HuH-7 (cell line): Measurements from ENCODE around the gene ZNF91.
"Not testable (repeated sequence)": the region's sequence is repeated elsewhere in the genome, so short reads cannot be mapped to it uniquely, and the experiment has no call there.

Experiments
- DNase-seq: peaks from one replicate; pipeline ENCODE4 v3.0.0; 2011; ENCODE audit warnings: low spot score

The ZNF91 gene

DNA sequence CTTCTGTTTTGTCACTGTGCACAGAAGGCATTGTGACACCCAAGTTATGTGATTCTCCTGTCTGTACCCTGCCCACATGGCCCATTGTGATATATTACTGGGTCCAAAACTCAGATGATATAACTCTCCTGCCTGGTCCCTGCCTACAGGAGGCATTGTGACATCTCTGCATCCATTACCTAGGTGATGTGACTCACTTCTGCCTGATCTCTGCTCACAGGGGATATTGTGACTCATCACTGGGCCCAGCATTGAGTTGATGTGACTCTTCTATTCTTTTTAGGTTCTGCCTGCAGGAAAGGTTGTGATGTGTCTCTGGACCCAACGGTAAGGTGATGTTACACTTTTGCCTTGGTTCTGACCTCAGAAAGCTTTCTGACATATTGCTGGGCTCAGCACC is 77.1 kb downstream of the ZNF91 start:
- DNase-seq = no peak

DNA sequence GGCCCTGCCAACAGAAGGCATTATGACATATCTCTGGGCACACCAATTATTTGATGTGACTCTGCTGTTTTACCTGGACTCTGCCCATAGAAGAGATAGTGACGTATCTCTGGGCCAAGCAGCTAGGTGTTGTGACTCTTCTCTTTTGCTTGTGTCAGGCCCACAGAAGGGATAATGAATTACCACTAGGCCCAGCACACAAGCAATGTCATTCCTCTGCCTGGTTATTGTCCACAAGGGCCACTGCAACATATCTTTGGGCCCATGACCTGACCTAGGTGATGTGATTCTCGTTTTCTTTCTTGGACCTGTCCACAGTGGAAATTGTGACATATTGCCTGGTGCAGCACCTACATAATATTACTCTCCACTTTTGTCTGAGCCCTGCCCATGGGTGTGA is 80.0 kb downstream of the ZNF91 start:
- DNase-seq = no peak

DNA sequence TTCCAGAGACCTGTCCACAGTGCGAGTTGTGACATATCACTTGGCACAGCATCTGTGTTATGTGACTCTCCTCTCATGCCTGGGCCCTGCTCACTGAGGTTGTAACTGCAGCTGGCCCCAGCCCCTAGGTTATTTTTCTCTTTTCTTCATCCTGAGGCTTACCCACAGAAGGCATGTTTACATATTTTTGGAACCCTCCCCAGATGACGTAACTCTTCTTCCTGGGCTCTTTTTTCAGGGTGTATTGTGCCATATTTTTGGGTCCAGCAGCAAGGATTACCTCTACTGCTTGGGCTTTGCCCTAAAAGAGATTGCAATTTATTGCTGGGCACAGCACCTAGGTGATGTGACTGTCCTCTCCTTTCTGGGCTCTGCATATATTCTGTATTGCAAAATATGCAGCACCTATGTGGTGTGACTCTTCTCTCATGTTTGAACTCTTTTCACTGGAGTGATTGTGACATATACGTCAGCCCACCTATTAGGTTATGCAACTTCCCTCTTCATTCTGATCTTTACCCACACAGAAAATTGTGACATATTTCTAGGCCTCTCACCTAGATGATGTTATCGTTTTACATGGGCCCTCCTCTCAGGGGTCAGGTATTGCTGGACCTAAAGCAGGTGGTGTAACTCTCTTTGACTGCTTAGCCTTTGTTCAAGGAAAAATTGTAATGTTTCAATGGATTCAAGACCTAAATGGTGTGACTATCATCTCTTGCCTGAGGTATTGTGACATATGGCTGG is 80.6 kb downstream of the ZNF91 start:
- peak; percentile 37 for DNase-seq

DNA sequence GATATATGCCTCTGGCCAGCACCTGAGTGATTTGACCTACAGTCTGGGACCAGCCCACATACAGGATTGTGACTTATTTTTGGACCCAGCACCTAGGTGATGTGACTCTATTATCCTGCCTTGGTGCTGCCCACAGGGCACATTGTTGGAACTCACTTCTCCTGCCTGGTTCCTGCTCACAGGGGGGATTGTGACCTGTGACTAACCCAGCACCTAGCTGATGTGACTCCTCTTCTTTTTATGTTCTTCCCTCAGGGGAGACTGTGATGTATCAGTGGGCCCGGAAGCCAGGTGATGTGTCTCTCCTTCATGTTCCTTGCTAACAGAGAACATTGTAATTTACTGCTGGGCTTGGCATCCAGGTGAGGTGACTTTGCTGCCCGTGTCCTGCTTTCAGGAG is 82.1 kb downstream of the ZNF91 start:
- DNase-seq = no peak

DNA sequence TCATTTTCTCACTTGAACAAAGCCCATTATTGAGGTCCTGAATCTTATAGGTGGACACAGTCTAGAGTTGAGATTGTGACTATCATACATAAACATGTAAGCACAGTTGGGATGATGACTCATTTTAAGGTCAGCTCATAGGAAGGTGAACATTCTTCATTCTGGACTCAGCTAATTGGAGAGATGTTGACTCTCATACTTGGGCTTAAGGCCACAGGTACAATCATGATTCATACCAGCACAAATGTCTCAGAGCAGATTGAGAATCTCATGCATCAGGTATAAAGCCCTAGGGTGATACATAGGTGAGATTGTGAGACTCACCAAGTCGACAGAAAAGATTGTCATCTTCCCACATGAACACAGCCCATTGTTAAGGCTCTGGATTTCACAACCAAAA is 82.8 kb downstream of the ZNF91 start:
- no peak for DNase-seq

DNA sequence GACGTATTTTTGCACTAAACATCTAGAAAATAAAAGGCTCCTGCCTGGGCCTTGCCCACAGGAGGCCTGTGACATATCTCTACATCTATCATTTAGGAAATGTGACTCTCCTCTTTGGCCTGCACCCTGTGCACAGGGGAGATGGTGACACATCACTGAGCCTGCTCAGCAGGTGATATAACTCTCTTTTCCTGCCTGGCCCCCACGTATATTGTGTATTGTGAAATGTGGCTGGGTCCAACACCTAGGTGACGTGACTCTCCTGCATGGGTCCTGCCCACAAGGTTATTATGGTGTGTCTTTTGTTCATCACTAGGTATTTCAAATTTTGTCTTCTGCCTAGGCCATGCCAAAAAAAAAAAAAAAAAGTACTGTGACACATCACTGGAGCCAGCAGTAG is 83.7 kb downstream of the ZNF91 start:
- no peak for DNase-seq

DNA sequence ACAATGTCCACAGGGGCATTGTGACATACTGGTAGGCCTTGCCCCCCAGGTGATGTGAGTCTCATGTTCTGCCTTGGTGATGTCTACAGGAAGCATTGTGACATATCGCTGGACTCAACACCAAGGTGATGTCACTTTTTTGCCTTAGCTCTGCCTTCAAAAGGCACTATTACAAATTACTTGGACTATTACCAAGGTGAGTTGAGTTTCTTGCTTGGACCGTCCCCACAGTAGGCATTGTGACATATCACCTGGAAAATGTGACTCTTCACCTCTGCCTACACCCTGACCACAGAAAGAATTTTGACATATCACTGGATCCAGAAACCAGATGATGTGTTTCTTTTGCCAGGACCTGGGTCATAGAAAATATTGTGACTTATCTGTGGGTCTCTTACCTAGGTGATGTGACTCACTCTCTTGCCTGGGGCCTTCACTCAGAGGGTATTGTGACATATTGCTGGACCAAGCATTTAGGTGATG is 84.5 kb downstream of the ZNF91 start:
- DNase-seq = no peak

DNA sequence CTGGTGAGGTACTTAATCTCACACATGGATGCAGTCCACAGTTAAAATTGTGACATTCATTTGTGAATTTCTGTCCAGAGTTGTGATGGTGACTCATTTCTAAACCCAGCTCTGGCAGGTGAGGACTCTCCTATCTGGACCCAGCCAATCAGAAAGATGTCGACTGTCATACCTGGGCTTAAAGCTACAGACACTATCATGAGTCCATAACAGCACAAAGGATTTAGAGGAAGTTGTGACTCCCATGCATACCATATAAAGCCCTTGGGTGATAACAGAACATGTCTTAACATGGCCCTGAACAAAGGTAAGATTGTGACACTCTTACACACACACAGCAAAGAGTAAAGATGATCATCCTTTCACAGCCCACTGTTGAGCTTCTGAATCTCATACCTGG is 85.3 kb downstream of the ZNF91 start:
- no peak for DNase-seq

DNA sequence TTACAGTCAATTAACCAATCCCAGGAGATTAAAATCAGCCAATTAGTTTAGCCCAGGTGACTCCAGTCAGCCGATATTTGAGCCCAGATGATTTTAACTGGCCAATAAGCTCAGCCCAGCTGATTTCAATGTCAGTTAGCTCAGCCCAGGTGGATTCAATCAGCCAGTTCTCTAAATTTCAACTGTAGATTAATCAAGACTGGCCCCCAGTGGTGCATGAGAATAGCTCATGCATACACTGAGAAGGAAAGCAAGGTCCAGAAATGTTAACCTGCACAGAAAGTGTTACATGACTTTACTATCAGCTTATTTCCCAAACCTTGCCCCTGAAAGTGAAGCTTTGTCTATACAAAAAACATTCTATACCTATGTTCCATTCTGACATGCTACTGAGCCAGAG is 89.7 kb downstream of the ZNF91 start:
- DNase-seq = no peak

DNA sequence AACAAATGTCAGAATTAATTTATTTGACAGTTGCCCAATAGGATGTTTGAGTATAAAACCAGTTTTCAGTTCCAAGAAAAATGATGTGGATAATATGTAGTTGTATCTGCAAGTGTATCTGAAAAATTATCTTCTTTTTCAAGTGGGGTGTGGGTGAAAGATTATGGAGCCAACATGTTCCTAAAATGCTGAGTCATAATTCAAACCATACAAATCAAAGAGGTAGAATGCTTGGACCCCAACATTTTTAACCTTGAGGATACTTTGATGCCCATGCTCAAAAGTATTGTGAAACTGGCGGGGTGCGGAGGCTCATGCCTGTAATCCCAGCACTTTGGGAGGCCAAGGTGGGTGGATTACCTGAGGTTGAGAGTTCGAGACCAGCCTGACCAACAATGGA is 91.0 kb downstream of the ZNF91 start:
- DNase-seq = no peak

DNA sequence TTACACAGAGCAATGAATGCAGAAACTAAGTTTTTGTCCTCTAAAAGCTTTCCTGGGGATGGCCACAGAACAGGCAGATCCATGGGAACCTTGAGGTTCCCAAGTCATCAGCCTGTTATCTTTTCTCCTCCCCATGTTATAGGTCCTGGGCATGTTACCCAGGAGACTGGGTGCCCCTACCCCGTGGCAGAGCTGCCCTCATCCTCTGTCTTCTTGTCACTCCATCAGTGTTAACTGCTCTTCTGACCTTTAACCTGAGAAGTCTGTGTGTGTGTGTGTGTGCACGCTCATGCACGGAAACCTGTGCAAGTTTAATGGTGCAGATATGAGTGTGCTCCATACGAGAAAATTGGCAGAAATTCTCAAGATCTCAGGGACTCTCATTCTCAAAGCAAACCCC is 101.1 kb downstream of the ZNF91 start:
- no peak for DNase-seq

DNA sequence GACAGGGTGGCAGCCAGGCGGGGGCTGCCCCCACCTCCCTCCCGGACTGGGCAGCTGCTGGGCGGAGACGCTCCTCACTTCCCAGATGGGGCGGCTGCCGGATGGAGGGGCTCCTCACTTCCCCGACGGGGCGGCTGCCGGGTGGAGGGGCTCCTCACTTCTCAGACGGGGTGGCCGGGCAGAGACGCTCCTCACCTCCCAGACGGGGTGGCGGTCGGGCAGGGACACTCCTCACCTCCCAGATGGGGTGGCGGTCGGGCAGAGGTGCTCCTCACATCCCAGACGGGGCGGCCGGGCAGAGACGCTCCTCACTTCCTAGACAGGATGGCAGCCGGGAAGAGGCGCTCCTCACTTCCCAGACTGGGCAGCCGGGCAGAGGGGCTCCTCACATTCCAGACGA is 105.3 kb downstream of the ZNF91 start:
- not testable (repeated sequence) for DNase-seq
